Sigmoid colon (tissue), 4 donors: Measurements from ENCODE around the gene MORN4.

ENCODE experiments used
- POLR2A ChIP-seq, 2 donors: fragments of 450-650 bp; IDR thresholded peaks; one replicate each; pipeline ENCODE4 v1.6.1; 2016; ENCODE audit warnings: antibody characterized with exemption in 2 of 2, mild to moderate bottlenecking in 2 of 2, moderate library complexity in 2 of 2
- POLR2AphosphoS5 ChIP-seq, 4 donors: sonication (generic); formaldehyde crosslinking; IDR thresholded peaks; one replicate each; pipeline ENCODE4 v1.6.1; 2017; ENCODE audit warnings: antibody characterized with exemption in 4 of 4
- TF ChIP-seq, protein P1 (sequence below), 4 experiments: fragments of 450-650 bp in 3 of 4; fragments of 200-600 bp in 1 of 4; IDR thresholded peaks; one replicate each; pipeline ENCODE4 v1.5.1; 2016 to 2019; ENCODE audit warnings: antibody characterized with exemption in 4 of 4, mild to moderate bottlenecking in 3 of 4, moderate library complexity in 2 of 4

DNA sequence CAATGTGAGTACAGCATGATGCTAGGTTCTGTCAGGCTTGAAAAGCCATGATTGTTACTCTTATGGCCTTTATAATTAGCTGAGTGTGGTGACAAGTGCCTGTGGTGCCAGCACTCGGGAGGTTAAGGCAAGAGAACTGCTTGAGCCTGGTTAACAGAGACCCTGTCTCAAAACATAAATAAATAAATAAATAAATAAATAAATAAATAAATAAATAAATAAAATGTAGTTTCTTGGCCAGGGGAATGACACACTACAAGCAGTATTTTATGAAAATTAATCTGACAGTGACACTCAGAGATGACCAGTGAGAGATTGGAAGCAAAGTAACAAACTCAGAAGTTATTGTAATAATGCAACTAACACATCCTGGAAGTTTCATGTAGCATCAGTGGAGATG lies 2.3 kb upstream of the MORN4 start:
- TF ChIP-seq, protein P1, sequence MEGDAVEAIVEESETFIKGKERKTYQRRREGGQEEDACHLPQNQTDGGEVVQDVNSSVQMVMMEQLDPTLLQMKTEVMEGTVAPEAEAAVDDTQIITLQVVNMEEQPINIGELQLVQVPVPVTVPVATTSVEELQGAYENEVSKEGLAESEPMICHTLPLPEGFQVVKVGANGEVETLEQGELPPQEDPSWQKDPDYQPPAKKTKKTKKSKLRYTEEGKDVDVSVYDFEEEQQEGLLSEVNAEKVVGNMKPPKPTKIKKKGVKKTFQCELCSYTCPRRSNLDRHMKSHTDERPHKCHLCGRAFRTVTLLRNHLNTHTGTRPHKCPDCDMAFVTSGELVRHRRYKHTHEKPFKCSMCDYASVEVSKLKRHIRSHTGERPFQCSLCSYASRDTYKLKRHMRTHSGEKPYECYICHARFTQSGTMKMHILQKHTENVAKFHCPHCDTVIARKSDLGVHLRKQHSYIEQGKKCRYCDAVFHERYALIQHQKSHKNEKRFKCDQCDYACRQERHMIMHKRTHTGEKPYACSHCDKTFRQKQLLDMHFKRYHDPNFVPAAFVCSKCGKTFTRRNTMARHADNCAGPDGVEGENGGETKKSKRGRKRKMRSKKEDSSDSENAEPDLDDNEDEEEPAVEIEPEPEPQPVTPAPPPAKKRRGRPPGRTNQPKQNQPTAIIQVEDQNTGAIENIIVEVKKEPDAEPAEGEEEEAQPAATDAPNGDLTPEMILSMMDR (IDR thresholded peaks at IDR 0.05) = no peak
- TF ChIP-seq POLR2A (IDR thresholded peaks at IDR 0.05) (no peak), POLR2AphosphoS5 (IDR thresholded peaks at IDR 0.05) (no peak)
